DND-41 (cell line): ENCODE data around the gene CCDC120.

Experiments
- CTCF ChIP-seq: IDR thresholded peaks from 2 replicates; pipeline ENCODE4 v1.5.1; 2012; ENCODE audit warnings: borderline replicate concordance, low read length, moderate library complexity, mild to moderate bottlenecking; ENCODE audit not compliant: poor library complexity, severe bottlenecking; ENCODE audit errors: extremely low read depth
- EZH2 ChIP-seq: IDR thresholded peaks from 3 replicates; pipeline ENCODE4 v1.6.1; 2012; ENCODE audit warnings: borderline replicate concordance, low read depth, mild to moderate bottlenecking, moderate library complexity, low read length, inconsistent platforms; ENCODE audit not compliant: severe bottlenecking

- TF ChIP-seq CTCF (no peak), EZH2 (no peak)
Observed at GRCh38 chrX:49064735-49065134, 5.9 kb downstream of the CCDC120 start.
